ENCODE measurements around the gene FABP2. TPM values are rescaled to one million over a fixed set of nuclear protein-coding genes. Genes with fewer than 3 reads are reported as not detected.

FABP2 gene
- total RNA-seq, 1 experiment from 2014 or later, result not detected

- ChIA-PET POLR2A (ENCODE audit: unreplicated experiment) (no interaction called here), CTCF (no interaction called here)
- no peaks in the 10 kb centered on the region for H3K9me2 ChIP-seq (replicated peaks; ENCODE audit: low read length)
- H3F3A ChIP-seq (ENCODE audit: low read length, unreplicated experiment), result no peaks in the 10 kb centered on the region
- BruUV-seq (replicated peaks), result no TSS peak
- no peaks in the 10 kb centered on the region for H3K36me3 ChIP-seq (ENCODE audit: low read depth, low read length)
- no peak for ATAC-seq
- no peaks in the 10 kb centered on the region for H4K20me1 ChIP-seq (ENCODE audit: low read length)
- no peaks in the 10 kb centered on the region for H3K4me1 ChIP-seq (ENCODE audit: insufficient read depth, low read length)
- no peak overlapping the region for H3K4me2 ChIP-seq (ENCODE audit: low read length)
- no peaks in the 10 kb centered on the region for H3K79me2 ChIP-seq (ENCODE audit: low read length)
- H3K9me3 ChIP-seq (ENCODE audit: low read length), result no peaks in the 10 kb centered on the region
- H3K9ac ChIP-seq (ENCODE audit: low read length), result no peak overlapping the region
- no peaks in the 10 kb centered on the region for H3K27me3 ChIP-seq (ENCODE audit: low read length)
- no peak overlapping the region for H3K4me3 ChIP-seq (ENCODE audit: low read length)
- no peak overlapping the region for H3K27ac ChIP-seq (ENCODE audit: low read length)
- intact Hi-C loops (cut with micrococcal nuclease), result no loop called here
- no peak overlapping the region for H2AFZ ChIP-seq (ENCODE audit: low read length)
- DNase-seq, result no peak
- TF ChIP-seq CTCF (conservative IDR thresholded peaks at IDR 0.05; ENCODE audit: low read depth, low read length) (no peak), EZH2 (IDR thresholded peaks at IDR 0.05; ENCODE audit: low read length, unreplicated experiment) (no peak), EZH2phosphoT487 (IDR thresholded peaks at IDR 0.05; ENCODE audit: borderline replicate concordance, low read length) (no peak)
Observed at GRCh38 chr4:119310826-119311225, 11.1 kb downstream of the FABP2 start.

GRCh38 chr4:119307606-119308005 lies 14.3 kb downstream of the FABP2 start:
- Histone ChIP-seq H3K4me2 (ENCODE audit: low read length) (no peak overlapping the region), H2AFZ (ENCODE audit: low read length) (no peak overlapping the region), H3F3A (ENCODE audit: low read length, unreplicated experiment) (no peaks in the 10 kb centered on the region), H3K4me1 (ENCODE audit: insufficient read depth, low read length) (no peaks in the 10 kb centered on the region), H3K79me2 (ENCODE audit: low read length) (no peaks in the 10 kb centered on the region), H3K9ac (ENCODE audit: low read length) (no peak overlapping the region), H3K27me3 (ENCODE audit: low read length) (no peaks in the 10 kb centered on the region), H4K20me1 (ENCODE audit: low read length) (no peaks in the 10 kb centered on the region), H3K4me3 (ENCODE audit: low read length) (no peak overlapping the region), H3K9me2 (replicated peaks; ENCODE audit: low read length) (no peaks in the 10 kb centered on the region), H3K36me3 (ENCODE audit: low read depth, low read length) (no peaks in the 10 kb centered on the region), H3K27ac (ENCODE audit: low read length) (no peak overlapping the region), H3K9me3 (ENCODE audit: low read length) (no peaks in the 10 kb centered on the region)
- intact Hi-C loops (cut with micrococcal nuclease), result no loop called here
- no peak for DNase-seq
- POLR2A ChIA-PET (ENCODE audit: unreplicated experiment), result no interaction called here
- no peak for ATAC-seq
- TF ChIP-seq CTCF (conservative IDR thresholded peaks at IDR 0.05; ENCODE audit: low read depth, low read length) (no peak), EZH2 (IDR thresholded peaks at IDR 0.05; ENCODE audit: low read length, unreplicated experiment) (no peak), EZH2phosphoT487 (IDR thresholded peaks at IDR 0.05; ENCODE audit: borderline replicate concordance, low read length) (no peak)
- CTCF ChIA-PET, result no interaction called here
- BruUV-seq (replicated peaks), result no TSS peak

GRCh38 chr4:119304431-119304830 lies 17.5 kb downstream of the FABP2 start:
- no peak for ATAC-seq
- POLR2A ChIA-PET (ENCODE audit: unreplicated experiment), result interaction anchor here (0.6 kb wide), 1 partner anchor 333 kb away, joined by 3 read pairs; no protein-coding TSS in a partner anchor
- DNase-seq, result no peak
- H3K27ac ChIP-seq (ENCODE audit: low read length), result no peak overlapping the region
- no peak for TF ChIP-seq EZH2phosphoT487 (IDR thresholded peaks at IDR 0.05; ENCODE audit: borderline replicate concordance, low read length)
- TF ChIP-seq EZH2 (IDR thresholded peaks at IDR 0.05; ENCODE audit: low read length, unreplicated experiment), result no peak
- no peak for TF ChIP-seq CTCF (conservative IDR thresholded peaks at IDR 0.05; ENCODE audit: low read depth, low read length)
- H3F3A ChIP-seq (ENCODE audit: low read length, unreplicated experiment), result no peaks in the 10 kb centered on the region
- no peaks in the 10 kb centered on the region for H3K9me2 ChIP-seq (replicated peaks; ENCODE audit: low read length)
- H3K27me3 ChIP-seq (ENCODE audit: low read length), result no peaks in the 10 kb centered on the region
- no TSS peak for BruUV-seq (replicated peaks)
- CTCF ChIA-PET, result no interaction called here
- no peak overlapping the region for H3K4me2 ChIP-seq (ENCODE audit: low read length)
- no peaks in the 10 kb centered on the region for H3K9me3 ChIP-seq (ENCODE audit: low read length)
- no peak overlapping the region for H3K4me3 ChIP-seq (ENCODE audit: low read length)
- no peak overlapping the region for H2AFZ ChIP-seq (ENCODE audit: low read length)
- H3K4me1 ChIP-seq (ENCODE audit: insufficient read depth, low read length), result peaks cover 14% of the 10 kb centered on the region
- intact Hi-C loops (cut with micrococcal nuclease), result loop anchor here (5.0 kb wide), 1 partner anchor 317 kb away; no protein-coding TSS in a partner anchor
- no peaks in the 10 kb centered on the region for H4K20me1 ChIP-seq (ENCODE audit: low read length)
- H3K36me3 ChIP-seq (ENCODE audit: low read depth, low read length), result no peaks in the 10 kb centered on the region
- peaks cover 9% of the 10 kb centered on the region for H3K79me2 ChIP-seq (ENCODE audit: low read length)
- H3K9ac ChIP-seq (ENCODE audit: low read length), result no peak overlapping the region
